Endothelial cell of umbilical vein (primary cell): ENCODE data around the gene EPB41L3. TPM values are rescaled to one million over a fixed set of nuclear protein-coding genes. Genes with fewer than 3 reads are reported as not detected.

Source experiments
- BruUV-seq: library from RNA; stranded (reverse); fragments of 400-500 nt; replicated peaks from 2 replicates; lab custom pipeline; 2021; lab: Mats Ljungman, UMichigan
- CTCF ChIA-PET: fragments of 300-600, 350-600 bp; sonication (Branson Sonifier 250); formaldehyde crosslinking; loops from one replicate; lab custom pipeline; 2021; ENCODE audit warnings: antibody characterized with exemption, inconsistent platforms; lab: Charles Lee
- POLR2A ChIA-PET: fragments of 300-600, 350-600 bp; sonication (Branson Sonifier 250); formaldehyde crosslinking; loops from one replicate; lab custom pipeline; 2021; ENCODE audit warnings: antibody characterized with exemption, inconsistent platforms; lab: Charles Lee
- DNase-seq: peaks from one replicate; pipeline ENCODE4 v3.0.0-alpha.2; 2011; ENCODE audit warnings: low read depth, low spot score
- FAIRE-seq: peaks from 2 replicates; lab custom pipeline; 2011; peaks lifted over from hg19 to GRCh38; lab: Jason Lieb, UNC
- H2AFZ ChIP-seq: 2 replicates; pipeline ENCODE4 v1.6.0; 2012; ENCODE audit warnings: low read depth, low read length, control low read depth, inconsistent platforms
- H3K27ac ChIP-seq: 2 replicates; pipeline ENCODE4 v1.5.1; 2011; ENCODE audit warnings: low read depth, mild to moderate bottlenecking, control low read depth, low read length, moderate library complexity; ENCODE audit not compliant: insufficient read depth
- H3K27me3 ChIP-seq, 2 experiments: 2 replicates each; pipeline versions ENCODE4 v1.6.0 to v1.6.1; 2011; ENCODE audit warnings: low read length in 2 of 2, mixed read lengths in 1 of 2; ENCODE audit not compliant: control insufficient read depth in 2 of 2, insufficient read depth in 2 of 2
- H3K36me3 ChIP-seq, 2 experiments: 2 replicates in 1 of 2; 3 replicates in 1 of 2; pipeline ENCODE4 v1.5.1; 2011; ENCODE audit warnings: low read length in 2 of 2, mild to moderate bottlenecking in 1 of 2, moderate library complexity in 1 of 2; ENCODE audit not compliant: control insufficient read depth in 2 of 2, insufficient read depth in 2 of 2; ENCODE audit errors: extremely low read depth in 1 of 2
- H3K4me1 ChIP-seq: 3 replicates; pipeline ENCODE4 v1.5.1; 2011; ENCODE audit warnings: mild to moderate bottlenecking, low read length; ENCODE audit not compliant: control insufficient read depth, insufficient read depth; ENCODE audit errors: extremely low read depth
- H3K4me2 ChIP-seq: 2 replicates; pipeline ENCODE4 v1.6.1; 2011; ENCODE audit warnings: low read length, control low read depth, mixed read lengths; ENCODE audit not compliant: insufficient read depth
- H3K4me3 ChIP-seq, 3 experiments: fragments of 200-600 bp in 1 of 3; sonication (generic), shearing (Covaris generic) in 1 of 3; replicated peaks in 1 of 3; 2 replicates each; pipeline ENCODE4 v1.5.1; 2011 to 2016; ENCODE audit warnings: control low read depth in 3 of 3, low read length in 3 of 3, mild to moderate bottlenecking in 2 of 3, inconsistent platforms in 1 of 3, low read depth in 1 of 3, moderate library complexity in 1 of 3; ENCODE audit not compliant: insufficient read depth in 1 of 3
- H3K79me2 ChIP-seq: 2 replicates; pipeline ENCODE4 v1.6.0; 2012; ENCODE audit warnings: low read length, inconsistent platforms; ENCODE audit not compliant: control insufficient read depth, insufficient read depth
- H3K9ac ChIP-seq: replicated peaks from 2 replicates; pipeline ENCODE3; 2011; ENCODE audit warnings: low read length, control low read depth; ENCODE audit not compliant: insufficient read depth; ENCODE audit errors: extremely low read depth
- H3K9me1 ChIP-seq: replicated peaks from 3 replicates; pipeline ENCODE4 v1.6.0; 2011; ENCODE audit warnings: mild to moderate bottlenecking, low read length; ENCODE audit not compliant: control insufficient read depth, insufficient read depth; ENCODE audit errors: extremely low read depth
- H3K9me3 ChIP-seq: replicated peaks from 2 replicates; pipeline ENCODE4 v1.5.1; 2012; ENCODE audit warnings: low read length, inconsistent platforms; ENCODE audit not compliant: control insufficient read depth, insufficient read depth
- H4K20me1 ChIP-seq: replicated peaks from 2 replicates; pipeline ENCODE3; 2011; ENCODE audit warnings: mild to moderate bottlenecking, low read length; ENCODE audit not compliant: control insufficient read depth, insufficient read depth; ENCODE audit errors: extremely low read depth
- EZH2 ChIP-seq: IDR thresholded peaks from 2 replicates; pipeline ENCODE4 v1.6.1; 2012; ENCODE audit warnings: borderline replicate concordance, low read depth, mild to moderate bottlenecking, moderate library complexity, low read length, inconsistent platforms; ENCODE audit not compliant: severe bottlenecking
- FOS ChIP-seq: IDR thresholded peaks from 2 replicates; pipeline ENCODE4 v1.6.1; 2011; ENCODE audit warnings: mild to moderate bottlenecking, low read length, moderate library complexity, borderline replicate concordance; ENCODE audit not compliant: insufficient read depth
- GATA2 ChIP-seq: IDR thresholded peaks from 2 replicates; pipeline ENCODE4 v1.7.0; 2011; ENCODE audit warnings: low read depth, mild to moderate bottlenecking, moderate library complexity, mixed read lengths, low read length; ENCODE audit not compliant: insufficient read length, insufficient read depth
- JUN ChIP-seq: IDR thresholded peaks from 2 replicates; pipeline ENCODE4 v1.6.1; 2011; ENCODE audit warnings: borderline replicate concordance, low read depth; ENCODE audit not compliant: insufficient read length, insufficient read depth
- MYC ChIP-seq: IDR thresholded peaks from one replicate; pipeline ENCODE4 v1.6.1; 2011; ENCODE audit warnings: mild to moderate bottlenecking, low read depth, low read length
- POLR2A ChIP-seq: IDR thresholded peaks from 2 replicates; pipeline ENCODE4 v1.6.1; 2012; ENCODE audit warnings: low read depth, mild to moderate bottlenecking, control low read depth, low read length
- POLR2AphosphoS5 ChIP-seq: IDR thresholded peaks from 2 replicates; pipeline ENCODE4 v1.6.1; 2012; ENCODE audit warnings: low read depth, mild to moderate bottlenecking, control low read depth, low read length, moderate library complexity; ENCODE audit not compliant: insufficient read depth
- dilution Hi-C: fragments of 300-500 bp; cut with MboI; formaldehyde crosslinking; loops from one replicate; pipeline ENCODE4 v1.15.0; 2019; ENCODE audit warnings: low sequenced_read_pairs; ENCODE audit not compliant: extremely low pct_ligation_motif_present
- intact Hi-C: fragments of 100-400 bp; cut with micrococcal nuclease; formaldehyde crosslinking; loops from one replicate; pipeline ENCODE4 v1.10.0; 2022
- polyA plus RNA-seq, 4 experiments: library from polyadenylated mRNA; depleted of rRNA in 3 of 4; stranded (reverse) in 3 of 4; unstranded in 1 of 4; fragments of >200 nt; gene quantifications; 2 replicates each; pipeline versions ENCODE4 v1.2.1 to v1.2.3, GENCODE V29; 2011 to 2012; ENCODE audit warnings: missing spikeins in 1 of 4
- total RNA-seq: library from RNA; stranded (reverse); gene quantifications from 2 replicates; pipeline ENCODE4 v1.2.3, GENCODE V29; 2021
- TF ChIP-seq, protein P1 (sequence below): IDR thresholded peaks from 2 replicates; pipeline ENCODE4 v1.6.1; 2011; ENCODE audit not compliant: insufficient read depth, insufficient read length
- TF ChIP-seq, protein P2 (sequence below), 2 donors: IDR thresholded peaks; 1 replicate in 1 of 2; 2 replicates in 1 of 2; pipeline ENCODE4 v1.5.1; 2011; ENCODE audit warnings: low read length in 2 of 2, mild to moderate bottlenecking in 2 of 2, moderate library complexity in 2 of 2, control low read depth in 1 of 2, inconsistent platforms in 1 of 2, low read depth in 1 of 2; ENCODE audit not compliant: insufficient read depth in 1 of 2; ENCODE audit errors: extremely low read depth in 1 of 2

The EPB41L3 gene
- total and polyA plus RNA-seq, 2 donors (not counting 3 experiments of a cell fraction or from before 2014, with no cell fraction given): 38.9 to 114 TPM

DNA sequence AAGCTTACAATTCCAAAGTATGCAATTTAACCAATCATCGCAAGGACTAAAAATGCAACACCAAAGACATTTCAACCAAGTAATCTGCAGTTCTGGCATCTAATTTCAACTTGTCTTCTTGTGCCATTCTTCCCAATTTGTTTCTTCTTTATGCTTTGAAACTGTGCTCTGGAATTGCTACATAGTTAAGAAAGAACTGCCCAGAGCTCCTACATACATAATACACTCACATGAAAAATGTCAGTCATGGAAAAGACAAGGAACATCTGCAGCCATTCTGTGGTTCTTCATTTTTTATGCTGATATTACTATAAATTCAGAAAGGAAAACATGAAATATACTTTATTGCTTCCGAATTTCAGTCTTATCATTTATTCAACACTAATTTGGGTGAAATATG lies 4.4 kb downstream of the EPB41L3 start:
- dilution Hi-C loops: no loop called here
- no peak for FAIRE-seq

More for the DNA sequence above, 4.4 kb downstream of the EPB41L3 start:
- H3K27me3 ChIP-seq: no peaks in the 10 kb centered on the region
- no peak overlapping the region for H2AFZ ChIP-seq
- ChIA-PET CTCF (interaction anchor here (0.9 to 2.3 kb wide), 6 partner anchors 8 to 114 kb away, joined by 3 to 20 read pairs (median 6); no protein-coding TSS in a partner anchor), POLR2A (no interaction called here)
- H3K9me3 ChIP-seq: no peaks in the 10 kb centered on the region
- no peaks in the 10 kb centered on the region for H3K9me1 ChIP-seq
- H3K9ac ChIP-seq: no peak overlapping the region
- no peak overlapping the region for H3K27ac ChIP-seq
- no peak for TF ChIP-seq EZH2
- no peak for TF ChIP-seq MYC
- TF ChIP-seq GATA2: no peak
- TF ChIP-seq, protein P1, sequence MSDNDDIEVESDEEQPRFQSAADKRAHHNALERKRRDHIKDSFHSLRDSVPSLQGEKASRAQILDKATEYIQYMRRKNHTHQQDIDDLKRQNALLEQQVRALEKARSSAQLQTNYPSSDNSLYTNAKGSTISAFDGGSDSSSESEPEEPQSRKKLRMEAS: no peak
- no peak for TF ChIP-seq POLR2AphosphoS5
- TF ChIP-seq FOS: no peak
- no peak for TF ChIP-seq JUN
- TF ChIP-seq, protein P2, sequence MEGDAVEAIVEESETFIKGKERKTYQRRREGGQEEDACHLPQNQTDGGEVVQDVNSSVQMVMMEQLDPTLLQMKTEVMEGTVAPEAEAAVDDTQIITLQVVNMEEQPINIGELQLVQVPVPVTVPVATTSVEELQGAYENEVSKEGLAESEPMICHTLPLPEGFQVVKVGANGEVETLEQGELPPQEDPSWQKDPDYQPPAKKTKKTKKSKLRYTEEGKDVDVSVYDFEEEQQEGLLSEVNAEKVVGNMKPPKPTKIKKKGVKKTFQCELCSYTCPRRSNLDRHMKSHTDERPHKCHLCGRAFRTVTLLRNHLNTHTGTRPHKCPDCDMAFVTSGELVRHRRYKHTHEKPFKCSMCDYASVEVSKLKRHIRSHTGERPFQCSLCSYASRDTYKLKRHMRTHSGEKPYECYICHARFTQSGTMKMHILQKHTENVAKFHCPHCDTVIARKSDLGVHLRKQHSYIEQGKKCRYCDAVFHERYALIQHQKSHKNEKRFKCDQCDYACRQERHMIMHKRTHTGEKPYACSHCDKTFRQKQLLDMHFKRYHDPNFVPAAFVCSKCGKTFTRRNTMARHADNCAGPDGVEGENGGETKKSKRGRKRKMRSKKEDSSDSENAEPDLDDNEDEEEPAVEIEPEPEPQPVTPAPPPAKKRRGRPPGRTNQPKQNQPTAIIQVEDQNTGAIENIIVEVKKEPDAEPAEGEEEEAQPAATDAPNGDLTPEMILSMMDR (IDR thresholded peaks at IDR 0.05; ENCODE audit: extremely low read depth in 1 of 2, insufficient read depth in 1 of 2, low read depth in 1 of 2, low read length in 2 of 2): no peak
- TF ChIP-seq POLR2A: no peak
- peaks cover 0 to 1% of the 10 kb centered on the region in 2 experiments for H3K36me3 ChIP-seq
- H3K4me2 ChIP-seq: no peak overlapping the region
- no TSS peak for BruUV-seq
- intact Hi-C loops: loop anchor here (2.0 kb wide), 1 partner anchor 19 kb away; no protein-coding TSS in a partner anchor
- H3K4me3 ChIP-seq: no peak overlapping the region
- peaks cover 26% of the 10 kb centered on the region for H3K4me1 ChIP-seq
- H3K79me2 ChIP-seq: peaks cover 89% of the 10 kb centered on the region
- peaks cover 7% of the 10 kb centered on the region for H4K20me1 ChIP-seq
- no peak for DNase-seq
